K562 (cell line): ENCODE measurements around the gene DCHS2. TPM values are rescaled to one million over a fixed set of nuclear protein-coding genes. Genes with fewer than 3 reads are reported as not detected.

Source experiments
- ATF1 ChIP-seq, 2 experiments: fragments of 450-650 bp in 1 of 2; IDR thresholded peaks; 2 replicates each; pipeline ENCODE4 v1.6.1; 2016; ENCODE audit warnings: missing compliant biosample characterization in 1 of 2, missing genetic modification characterization in 1 of 2
- ATF7 ChIP-seq: fragments of 450-650 bp; IDR thresholded peaks from 2 replicates; pipeline ENCODE4 v1.7.1; 2014; ENCODE audit warnings: mild to moderate bottlenecking, moderate library complexity
- BHLHE40 ChIP-seq: IDR thresholded peaks from 2 replicates; pipeline ENCODE4 v1.6.1; 2011; ENCODE audit warnings: low read length, improper control_type of control experiment
- DPF2 ChIP-seq: fragments of 450-650 bp; IDR thresholded peaks from 2 replicates; pipeline ENCODE4 v1.6.1; 2016
- EP300 ChIP-seq: IDR thresholded peaks from 2 replicates; pipeline ENCODE4 v1.6.1; 2012; ENCODE audit warnings: low read length, improper control_type of control experiment
- EP400 ChIP-seq: fragments of 450-650 bp; IDR thresholded peaks from 2 replicates; pipeline ENCODE4 v1.6.1; 2017; ENCODE audit warnings: antibody characterized with exemption, mild to moderate bottlenecking, moderate library complexity
- GATA2 ChIP-seq: sonication (generic); formaldehyde crosslinking; IDR thresholded peaks from 2 replicates; pipeline ENCODE4 v1.4.0; 2020; ENCODE audit warnings: mild to moderate bottlenecking, missing genetic modification reagents
- GATAD2B ChIP-seq: fragments of 450-650 bp; IDR thresholded peaks from 2 replicates; pipeline ENCODE4 v1.6.1; 2017; ENCODE audit warnings: mild to moderate bottlenecking, borderline replicate concordance
- HDAC2 ChIP-seq: fragments of 450-650 bp; IDR thresholded peaks from 2 replicates; pipeline ENCODE4 v1.6.1; 2016; ENCODE audit warnings: mild to moderate bottlenecking
- KDM2B ChIP-seq: fragments of 250-450 bp; sonication (Bioruptor Pico); IDR thresholded peaks from 2 replicates; pipeline ENCODE4 v1.8.0; 2021; ENCODE audit warnings: mild to moderate bottlenecking, moderate library complexity
- NCOR1 ChIP-seq: fragments of 450-650 bp; IDR thresholded peaks from 2 replicates; pipeline ENCODE4 v1.6.1; 2016; ENCODE audit warnings: mild to moderate bottlenecking, moderate library complexity
- NFE2 ChIP-seq: IDR thresholded peaks from 2 replicates; pipeline ENCODE4 v1.6.1; 2014; ENCODE audit warnings: antibody characterized with exemption, low read depth
- NFIC ChIP-seq: fragments of 450-650 bp; IDR thresholded peaks from 2 replicates; pipeline ENCODE4 v1.6.1; 2017; ENCODE audit warnings: mild to moderate bottlenecking, inconsistent platforms
- SOX6 ChIP-seq: fragments of 450-650 bp; IDR thresholded peaks from 2 replicates; pipeline ENCODE4 v1.6.1; 2014; ENCODE audit warnings: mild to moderate bottlenecking
- SPI1 ChIP-seq: IDR thresholded peaks from 2 replicates; pipeline ENCODE4 v1.6.1; 2011; ENCODE audit warnings: low read depth, low read length, control low read depth, borderline replicate concordance
- TBL1XR1 ChIP-seq, 2 experiments: IDR thresholded peaks; 2 replicates each; pipeline ENCODE4 v1.6.1; 2012; ENCODE audit warnings: improper control_type of control experiment in 2 of 2, low read length in 2 of 2, mild to moderate bottlenecking in 1 of 2
- TCFL5 ChIP-seq: fragments of 250-450 bp; sonication (Bioruptor Pico); conservative IDR thresholded peaks from 2 replicates; pipeline ENCODE4 v1.6.1; 2021; ENCODE audit warnings: mild to moderate bottlenecking, moderate library complexity, matching md5 sums
- TOE1 ChIP-seq, 2 experiments: fragments of 450-650 bp in 1 of 2; sonication (generic) in 1 of 2; formaldehyde crosslinking in 1 of 2; IDR thresholded peaks; 2 replicates each; pipeline versions ENCODE4 v1.7.1 to v1.8.0; 2016 to 2022; ENCODE audit warnings: borderline replicate concordance in 2 of 2, mild to moderate bottlenecking in 2 of 2, antibody characterized with exemption in 1 of 2, inconsistent platforms in 1 of 2, low read depth in 1 of 2, missing genetic modification reagents in 1 of 2, moderate library complexity in 1 of 2
- ZBTB40 ChIP-seq, 2 experiments: fragments of 450-650 bp in 1 of 2; sonication (generic) in 1 of 2; formaldehyde crosslinking in 1 of 2; IDR thresholded peaks; 2 replicates each; pipeline versions ENCODE4 v1.7.1 to v1.9.0; 2016 to 2022; ENCODE audit warnings: inconsistent platforms in 1 of 2, mild to moderate bottlenecking in 1 of 2, missing genetic modification reagents in 1 of 2
- polyA plus RNA-seq, 8 experiments: library from polyadenylated mRNA; depleted of rRNA in 4 of 8; stranded (reverse) in 5 of 8; unstranded in 3 of 8; fragments of >200 nt; fragmentation: Nextera tagmentation in 2 of 8; fragmentation: Illumina TruSeq in 1 of 8; extraction: Ambion mirVana in 2 of 8; extraction: Trizol in 1 of 8; gene quantifications; 2 replicates each; pipeline versions ENCODE4 v1.2.1 to v1.2.3, GENCODE V29; 2011 to 2014; ENCODE audit warnings: inconsistent platforms in 1 of 8, missing spikeins in 1 of 8
- total RNA-seq, 7 experiments: library from RNA; depleted of rRNA in 6 of 7; stranded (reverse); fragments of >200 nt in 6 of 7; fragmentation: Illumina TruSeq in 2 of 7; extraction: Trizol in 2 of 7; gene quantifications; 2 replicates each; pipeline versions ENCODE4 v1.2.1 to v1.2.3, GENCODE V29; 2011 to 2021; ENCODE audit warnings: low replicate concordance in 1 of 7

The DCHS2 gene
- total and polyA plus RNA-seq, 9 of the 15 experiments (the other 6 are each of a cell fraction or from before 2014, with no cell fraction given): 0.49 to 7.1 (median 5.3) TPM

GRCh38 chr4:154456240-154456639, 35.4 kb downstream of the DCHS2 start (continued):
- 0 out of 2 replicates have a peak, but pooled peaks have one; percentile 14 for TF ChIP-seq ZBTB40 (IDR thresholded peaks at IDR 0.05)
- no peak for TF ChIP-seq ZBTB40 (CRISPR knock-in tag; IDR thresholded peaks at IDR 0.05)
- TF ChIP-seq TOE1 (IDR thresholded peaks at IDR 0.05; ENCODE audit: borderline replicate concordance): peak; percentile 33; the same call in 1 of the 2 replicates
- TF ChIP-seq TOE1 (CRISPR knock-in tag; IDR thresholded peaks at IDR 0.05; ENCODE audit: borderline replicate concordance, low read depth): no peak
- TF ChIP-seq EP400: peak; percentile 58
- peak; percentile 98 for TF ChIP-seq NCOR1
- peak; percentile 98 for TF ChIP-seq DPF2
- TF ChIP-seq HDAC2: peak; percentile 75
- peak in 1 of 2 experiments; percentile 95; a peak in 3 of 4 replicates for TF ChIP-seq TBL1XR1 (IDR thresholded peaks at IDR 0.05; ENCODE audit: low read length in 2 of 2)
- no peak for TF ChIP-seq TCFL5
- 0 out of 2 replicates have a peak, but pooled peaks have one; percentile 24 for TF ChIP-seq NFE2
- TF ChIP-seq GATAD2B: peak; percentile 94
- TF ChIP-seq SOX6: peak; percentile 93
- peak; percentile 99 for TF ChIP-seq GATA2 (CRISPR knock-in tag)
- peak; percentile 30; the same call in 1 of the 2 replicates for TF ChIP-seq BHLHE40
- TF ChIP-seq KDM2B (CRISPR knock-in tag): no peak
- TF ChIP-seq ATF7: peak; percentile 56; the same call in 1 of the 2 replicates
- TF ChIP-seq SPI1: peak; percentile 95
- TF ChIP-seq EP300: peak; percentile 98
- TF ChIP-seq ATF1 (CRISPR knock-in tag; IDR thresholded peaks at IDR 0.05): no peak
- TF ChIP-seq ATF1 (tag; IDR thresholded peaks at IDR 0.05): peak; percentile 80
- TF ChIP-seq NFIC: peak; percentile 91
